ENCODE measurements around the gene SH3RF3.
A peak's percentile ranks its signal among the peaks of the same experiment; 100 is the strongest.

The SH3RF3 gene

DNA sequence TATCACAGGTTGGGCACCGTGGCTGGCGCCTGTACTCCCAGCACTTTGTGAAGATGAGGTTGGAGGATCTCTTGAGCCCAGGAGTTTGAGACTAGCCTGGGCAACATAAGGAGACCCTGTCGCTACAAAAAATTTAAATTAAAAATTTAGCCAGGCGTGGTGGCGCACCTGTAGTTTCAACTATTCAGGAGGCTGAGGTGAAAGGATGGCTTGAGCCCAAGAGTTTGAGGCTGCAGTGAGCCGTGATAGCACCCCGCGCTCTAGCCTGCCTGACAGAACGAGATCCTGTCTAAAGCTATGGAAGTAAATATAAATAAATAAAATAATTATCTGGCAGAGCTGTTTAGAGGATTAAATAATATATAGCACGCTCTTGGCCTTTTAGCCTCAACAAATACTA lies 1.4 kb upstream of the SH3RF3 start:
- no peak for ATAC-seq
- TF ChIP-seq OSR1 (CRISPR knock-in tag; IDR thresholded peaks at IDR 0.05), result no peak
- no peak for TF ChIP-seq ZNF70 (CRISPR knock-in tag; IDR thresholded peaks at IDR 0.05)
- no peak for TF ChIP-seq ZFP30 (CRISPR knock-in tag; IDR thresholded peaks at IDR 0.05)
- no peak for TF ChIP-seq TOX (CRISPR knock-in tag; IDR thresholded peaks at IDR 0.05; ENCODE audit: borderline replicate concordance)
- TF ChIP-seq BACH2 (CRISPR knock-in tag; IDR thresholded peaks at IDR 0.05; ENCODE audit: borderline replicate concordance), result no peak
- TF ChIP-seq, protein P1, sequence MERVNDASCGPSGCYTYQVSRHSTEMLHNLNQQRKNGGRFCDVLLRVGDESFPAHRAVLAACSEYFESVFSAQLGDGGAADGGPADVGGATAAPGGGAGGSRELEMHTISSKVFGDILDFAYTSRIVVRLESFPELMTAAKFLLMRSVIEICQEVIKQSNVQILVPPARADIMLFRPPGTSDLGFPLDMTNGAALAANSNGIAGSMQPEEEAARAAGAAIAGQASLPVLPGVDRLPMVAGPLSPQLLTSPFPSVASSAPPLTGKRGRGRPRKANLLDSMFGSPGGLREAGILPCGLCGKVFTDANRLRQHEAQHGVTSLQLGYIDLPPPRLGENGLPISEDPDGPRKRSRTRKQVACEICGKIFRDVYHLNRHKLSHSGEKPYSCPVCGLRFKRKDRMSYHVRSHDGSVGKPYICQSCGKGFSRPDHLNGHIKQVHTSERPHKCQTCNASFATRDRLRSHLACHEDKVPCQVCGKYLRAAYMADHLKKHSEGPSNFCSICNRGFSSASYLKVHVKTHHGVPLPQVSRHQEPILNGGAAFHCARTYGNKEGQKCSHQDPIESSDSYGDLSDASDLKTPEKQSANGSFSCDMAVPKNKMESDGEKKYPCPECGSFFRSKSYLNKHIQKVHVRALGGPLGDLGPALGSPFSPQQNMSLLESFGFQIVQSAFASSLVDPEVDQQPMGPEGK (CRISPR knock-in tag; IDR thresholded peaks at IDR 0.05; ENCODE audit: borderline replicate concordance), result no peak
- TF ChIP-seq ZFP3 (CRISPR knock-in tag; IDR thresholded peaks at IDR 0.05), result no peak
- TF ChIP-seq ZC3H10 (CRISPR knock-in tag; IDR thresholded peaks at IDR 0.05), result no peak
- TF ChIP-seq TCF4 (CRISPR knock-in tag; IDR thresholded peaks at IDR 0.05; ENCODE audit: borderline replicate concordance), result no peak

DNA sequence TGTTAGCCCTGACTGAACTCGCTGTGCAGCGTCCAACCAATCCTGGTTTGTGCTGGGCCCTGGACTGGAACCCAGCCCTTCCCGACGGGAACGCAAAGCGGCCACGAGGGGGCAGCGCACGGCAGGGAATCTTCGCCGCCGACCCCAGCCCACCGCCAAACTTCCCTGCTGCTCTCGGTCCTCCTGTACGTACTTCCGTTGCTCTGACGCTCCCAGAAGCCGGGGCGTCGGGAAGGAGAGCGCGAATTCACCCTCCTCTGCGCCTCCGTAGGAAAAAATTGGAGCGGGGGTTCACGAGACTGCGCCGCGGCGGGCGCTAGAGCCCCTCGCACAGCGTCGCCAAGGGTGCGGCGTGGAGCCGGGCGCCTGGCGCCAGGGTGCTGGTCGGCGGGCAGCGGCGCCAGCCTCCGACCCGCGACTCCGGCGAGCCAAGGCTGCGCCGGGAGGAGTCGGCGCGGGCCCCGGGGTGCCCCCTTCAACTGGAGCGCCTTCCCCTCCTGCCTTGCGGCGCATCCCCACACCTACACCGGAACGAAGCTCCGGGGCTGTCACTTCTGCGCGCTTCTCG lies 873 bp upstream of the SH3RF3 start:
- TF ChIP-seq, protein P2, sequence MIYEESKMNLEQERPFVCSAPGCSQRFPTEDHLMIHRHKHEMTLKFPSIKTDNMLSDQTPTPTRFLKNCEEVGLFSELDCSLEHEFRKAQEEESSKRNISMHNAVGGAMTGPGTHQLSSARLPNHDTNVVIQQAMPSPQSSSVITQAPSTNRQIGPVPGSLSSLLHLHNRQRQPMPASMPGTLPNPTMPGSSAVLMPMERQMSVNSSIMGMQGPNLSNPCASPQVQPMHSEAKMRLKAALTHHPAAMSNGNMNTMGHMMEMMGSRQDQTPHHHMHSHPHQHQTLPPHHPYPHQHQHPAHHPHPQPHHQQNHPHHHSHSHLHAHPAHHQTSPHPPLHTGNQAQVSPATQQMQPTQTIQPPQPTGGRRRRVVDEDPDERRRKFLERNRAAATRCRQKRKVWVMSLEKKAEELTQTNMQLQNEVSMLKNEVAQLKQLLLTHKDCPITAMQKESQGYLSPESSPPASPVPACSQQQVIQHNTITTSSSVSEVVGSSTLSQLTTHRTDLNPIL (CRISPR knock-in tag; IDR thresholded peaks at IDR 0.05; ENCODE audit: low read depth), result no peak
- TF ChIP-seq SNAI2 (CRISPR knock-in tag; IDR thresholded peaks at IDR 0.05), result no peak
- TF ChIP-seq, protein P3, sequence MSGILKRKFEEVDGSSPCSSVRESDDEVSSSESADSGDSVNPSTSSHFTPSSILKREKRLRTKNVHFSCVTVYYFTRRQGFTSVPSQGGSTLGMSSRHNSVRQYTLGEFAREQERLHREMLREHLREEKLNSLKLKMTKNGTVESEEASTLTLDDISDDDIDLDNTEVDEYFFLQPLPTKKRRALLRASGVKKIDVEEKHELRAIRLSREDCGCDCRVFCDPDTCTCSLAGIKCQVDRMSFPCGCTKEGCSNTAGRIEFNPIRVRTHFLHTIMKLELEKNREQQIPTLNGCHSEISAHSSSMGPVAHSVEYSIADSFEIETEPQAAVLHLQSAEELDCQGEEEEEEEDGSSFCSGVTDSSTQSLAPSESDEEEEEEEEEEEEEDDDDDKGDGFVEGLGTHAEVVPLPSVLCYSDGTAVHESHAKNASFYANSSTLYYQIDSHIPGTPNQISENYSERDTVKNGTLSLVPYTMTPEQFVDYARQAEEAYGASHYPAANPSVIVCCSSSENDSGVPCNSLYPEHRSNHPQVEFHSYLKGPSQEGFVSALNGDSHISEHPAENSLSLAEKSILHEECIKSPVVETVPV (CRISPR knock-in tag; IDR thresholded peaks at IDR 0.05), result no peak
- TF ChIP-seq CSDC2 (CRISPR knock-in tag; IDR thresholded peaks at IDR 0.05), result no peak
- TF ChIP-seq, protein P4, sequence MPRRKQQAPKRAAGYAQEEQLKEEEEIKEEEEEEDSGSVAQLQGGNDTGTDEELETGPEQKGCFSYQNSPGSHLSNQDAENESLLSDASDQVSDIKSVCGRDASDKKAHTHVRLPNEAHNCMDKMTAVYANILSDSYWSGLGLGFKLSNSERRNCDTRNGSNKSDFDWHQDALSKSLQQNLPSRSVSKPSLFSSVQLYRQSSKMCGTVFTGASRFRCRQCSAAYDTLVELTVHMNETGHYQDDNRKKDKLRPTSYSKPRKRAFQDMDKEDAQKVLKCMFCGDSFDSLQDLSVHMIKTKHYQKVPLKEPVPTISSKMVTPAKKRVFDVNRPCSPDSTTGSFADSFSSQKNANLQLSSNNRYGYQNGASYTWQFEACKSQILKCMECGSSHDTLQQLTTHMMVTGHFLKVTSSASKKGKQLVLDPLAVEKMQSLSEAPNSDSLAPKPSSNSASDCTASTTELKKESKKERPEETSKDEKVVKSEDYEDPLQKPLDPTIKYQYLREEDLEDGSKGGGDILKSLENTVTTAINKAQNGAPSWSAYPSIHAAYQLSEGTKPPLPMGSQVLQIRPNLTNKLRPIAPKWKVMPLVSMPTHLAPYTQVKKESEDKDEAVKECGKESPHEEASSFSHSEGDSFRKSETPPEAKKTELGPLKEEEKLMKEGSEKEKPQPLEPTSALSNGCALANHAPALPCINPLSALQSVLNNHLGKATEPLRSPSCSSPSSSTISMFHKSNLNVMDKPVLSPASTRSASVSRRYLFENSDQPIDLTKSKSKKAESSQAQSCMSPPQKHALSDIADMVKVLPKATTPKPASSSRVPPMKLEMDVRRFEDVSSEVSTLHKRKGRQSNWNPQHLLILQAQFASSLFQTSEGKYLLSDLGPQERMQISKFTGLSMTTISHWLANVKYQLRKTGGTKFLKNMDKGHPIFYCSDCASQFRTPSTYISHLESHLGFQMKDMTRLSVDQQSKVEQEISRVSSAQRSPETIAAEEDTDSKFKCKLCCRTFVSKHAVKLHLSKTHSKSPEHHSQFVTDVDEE (CRISPR knock-in tag; IDR thresholded peaks at IDR 0.05), result no peak
- TF ChIP-seq ZNF8 (CRISPR knock-in tag; IDR thresholded peaks at IDR 0.05), result no peak
- no peak for TF ChIP-seq ARNTL (CRISPR knock-in tag; IDR thresholded peaks at IDR 0.05; ENCODE audit: borderline replicate concordance, low read depth)
- TF ChIP-seq OSR1 (CRISPR knock-in tag; IDR thresholded peaks at IDR 0.05), result no peak
- no peak for TF ChIP-seq PPARA (CRISPR knock-in tag; IDR thresholded peaks at IDR 0.05; ENCODE audit: borderline replicate concordance)
- TF ChIP-seq ZC3H10 (CRISPR knock-in tag; IDR thresholded peaks at IDR 0.05), result no peak
- TF ChIP-seq BACH2 (CRISPR knock-in tag; IDR thresholded peaks at IDR 0.05; ENCODE audit: borderline replicate concordance), result no peak
- TF ChIP-seq TCF4 (CRISPR knock-in tag; IDR thresholded peaks at IDR 0.05; ENCODE audit: borderline replicate concordance), result no peak
- TF ChIP-seq ISL1 (CRISPR knock-in tag; IDR thresholded peaks at IDR 0.05), result no peak
- no peak for TF ChIP-seq ZFP30 (CRISPR knock-in tag; IDR thresholded peaks at IDR 0.05)
- TF ChIP-seq, protein P5, sequence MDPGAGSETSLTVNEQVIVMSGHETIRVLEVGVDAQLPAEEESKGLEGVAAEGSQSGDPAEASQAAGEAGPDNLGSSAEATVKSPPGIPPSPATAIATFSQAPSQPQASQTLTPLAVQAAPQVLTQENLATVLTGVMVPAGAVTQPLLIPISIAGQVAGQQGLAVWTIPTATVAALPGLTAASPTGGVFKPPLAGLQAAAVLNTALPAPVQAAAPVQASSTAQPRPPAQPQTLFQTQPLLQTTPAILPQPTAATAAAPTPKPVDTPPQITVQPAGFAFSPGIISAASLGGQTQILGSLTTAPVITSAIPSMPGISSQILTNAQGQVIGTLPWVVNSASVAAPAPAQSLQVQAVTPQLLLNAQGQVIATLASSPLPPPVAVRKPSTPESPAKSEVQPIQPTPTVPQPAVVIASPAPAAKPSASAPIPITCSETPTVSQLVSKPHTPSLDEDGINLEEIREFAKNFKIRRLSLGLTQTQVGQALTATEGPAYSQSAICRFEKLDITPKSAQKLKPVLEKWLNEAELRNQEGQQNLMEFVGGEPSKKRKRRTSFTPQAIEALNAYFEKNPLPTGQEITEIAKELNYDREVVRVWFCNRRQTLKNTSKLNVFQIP (CRISPR knock-in tag; IDR thresholded peaks at IDR 0.05; ENCODE audit: borderline replicate concordance, low read depth), result no peak
- no peak for TF ChIP-seq GLIS3 (CRISPR knock-in tag; IDR thresholded peaks at IDR 0.05)
- TF ChIP-seq TOX (CRISPR knock-in tag; IDR thresholded peaks at IDR 0.05; ENCODE audit: borderline replicate concordance), result no peak
- TF ChIP-seq ESRRG (CRISPR knock-in tag; IDR thresholded peaks at IDR 0.05), result no peak
- peak; percentile 76 for ATAC-seq

Data from SK-N-SH treated with all-trans-retinoic acid at 6 μM for 48 hours (cell line).